ENCODE data around the gene ZNF124. TPM values are rescaled to one million over a fixed set of nuclear protein-coding genes. Genes with fewer than 3 reads are reported as not detected.
"Not testable (repeated sequence)": the region's sequence is repeated elsewhere in the genome, so short reads cannot be mapped to it uniquely, and the experiment has no call there.

The ZNF124 gene
- total RNA-seq, 2 donors from 2014 or later, result 31.6 to 43.2 TPM

GRCh38 chr1:247145279-247145678 lies 26.5 kb downstream of the ZNF124 start:
- H3K27me3 ChIP-seq, result no peaks in the 10 kb centered on the region
- no peak overlapping the region for H3K9ac ChIP-seq (ENCODE audit: low read depth in 2 of 2, low read length in 2 of 2)
- TF ChIP-seq CTCF (IDR thresholded peaks at IDR 0.05), result no peak
- no peaks in the 10 kb centered on the region for H3K36me3 ChIP-seq
- no peak for DNase-seq
- H3K9me3 ChIP-seq, result peaks cover 3% of the 10 kb centered on the region
- H3K4me3 ChIP-seq, result no peak overlapping the region
- no peaks in the 10 kb centered on the region for H3K4me1 ChIP-seq
- intact Hi-C loops (cut with DNase I), result no loop called here
- H3K27ac ChIP-seq, result no peak overlapping the region

- H3K9me3 ChIP-seq, result peaks cover 14% of the 10 kb centered on the region
- H3K4me3 ChIP-seq; H3K4me1 ChIP-seq; intact Hi-C loops (cut with DNase I); H3K27me3 ChIP-seq; DNase-seq; H3K27ac ChIP-seq; H3K9ac ChIP-seq (ENCODE audit: low read depth in 2 of 2, low read length in 2 of 2); H3K36me3 ChIP-seq: not testable (repeated sequence)
Measured at GRCh38 chr1:247139557-247139956, 32.3 kb downstream of the ZNF124 start.

GRCh38 chr1:247131236-247131635 lies 40.6 kb downstream of the ZNF124 start:
- Histone ChIP-seq H3K27me3 (no peaks in the 10 kb centered on the region), H3K36me3 (no peaks in the 10 kb centered on the region), H3K4me3 (no peak overlapping the region), H3K9me3 (no peaks in the 10 kb centered on the region), H3K27ac (no peak overlapping the region), H3K4me1 (no peaks in the 10 kb centered on the region), H3K9ac (ENCODE audit: low read depth in 2 of 2, low read length in 2 of 2) (no peak overlapping the region)
- no peak for TF ChIP-seq CTCF (IDR thresholded peaks at IDR 0.05)
- no peak for DNase-seq
- intact Hi-C loops (cut with DNase I), result no loop called here

GRCh38 chr1:247127519-247128282 lies 44.1 kb downstream of the ZNF124 start:
- intact Hi-C loops (cut with DNase I), result loop anchor here (5.0 kb wide), 1 partner anchor 45 kb away; the partner anchor contains the start of gene ZNF124
- not testable (repeated sequence) for H3K27ac ChIP-seq; H3K9ac ChIP-seq (ENCODE audit: low read depth in 2 of 2, low read length in 2 of 2); DNase-seq; H3K36me3 ChIP-seq; H3K27me3 ChIP-seq; H3K4me1 ChIP-seq; H3K9me3 ChIP-seq; H3K4me3 ChIP-seq

GRCh38 chr1:247126601-247127000 lies 45.2 kb downstream of the ZNF124 start:
- H3K36me3 ChIP-seq; H3K9ac ChIP-seq (ENCODE audit: low read depth in 2 of 2, low read length in 2 of 2); H3K4me1 ChIP-seq; H3K27me3 ChIP-seq; H3K27ac ChIP-seq; DNase-seq; H3K9me3 ChIP-seq; H3K4me3 ChIP-seq: not testable (repeated sequence)
- intact Hi-C loops (cut with DNase I), result loop anchor here (5.0 kb wide), 1 partner anchor 46 kb away; the partner anchor contains the start of gene ZNF124

- H3K36me3 ChIP-seq; DNase-seq; H3K9me3 ChIP-seq; H3K4me3 ChIP-seq; H3K4me1 ChIP-seq; H3K27ac ChIP-seq; H3K27me3 ChIP-seq; H3K9ac ChIP-seq (ENCODE audit: low read depth in 2 of 2, low read length in 2 of 2): not testable (repeated sequence)
- intact Hi-C loops (cut with DNase I), result loop anchor here (5.0 kb wide), 1 partner anchor 46 kb away; the partner anchor contains the start of gene ZNF124
Measured at GRCh38 chr1:247126166-247126565, 45.7 kb downstream of the ZNF124 start.

- Histone ChIP-seq H3K9ac (ENCODE audit: low read depth in 2 of 2, low read length in 2 of 2) (no peak overlapping the region), H3K4me1 (no peaks in the 10 kb centered on the region), H3K27me3 (no peaks in the 10 kb centered on the region), H3K27ac (no peak overlapping the region), H3K4me3 (no peak overlapping the region), H3K9me3 (no peaks in the 10 kb centered on the region), H3K36me3 (no peaks in the 10 kb centered on the region)
- intact Hi-C loops (cut with DNase I), result no loop called here
- no peak for DNase-seq
- no peak for TF ChIP-seq CTCF (IDR thresholded peaks at IDR 0.05)
Measured at GRCh38 chr1:247121382-247121781, 50.4 kb downstream of the ZNF124 start.

- H3K9me3 ChIP-seq; H3K9ac ChIP-seq (ENCODE audit: low read depth in 2 of 2, low read length in 2 of 2); H3K27me3 ChIP-seq; H3K4me3 ChIP-seq; H3K4me1 ChIP-seq; DNase-seq; H3K27ac ChIP-seq; intact Hi-C loops (cut with DNase I); H3K36me3 ChIP-seq: not testable (repeated sequence)
Measured at GRCh38 chr1:247120408-247120668, 51.5 kb downstream of the ZNF124 start.

All from colonic mucosa (tissue), 4 donors.